HFFc6 (cell line): ENCODE results near the gene TRIM63. TPM values are rescaled to one million over a fixed set of nuclear protein-coding genes. Genes with fewer than 3 reads are reported as not detected.
A peak's percentile ranks its signal among the peaks of the same experiment; 100 is the strongest.
"Not testable (repeated sequence)": the region's sequence is repeated elsewhere in the genome, so short reads cannot be mapped to it uniquely, and the experiment has no call there.

Experiments used
- DNase-seq: peaks from one replicate; pipeline ENCODE4 v3.0.0-alpha.2; 2018
- H3K27ac Mint-ChIP-seq: 2 replicates; pipeline ENCODE4 v1.8.0; 2020; ENCODE audit warnings: mild to moderate bottlenecking, mixed read lengths
- H3K27me3 Mint-ChIP-seq: 2 replicates; pipeline ENCODE4 v1.8.0; 2021; ENCODE audit warnings: mild to moderate bottlenecking, moderate library complexity, mixed read lengths; ENCODE audit not compliant: insufficient read depth
- H3K36me3 Mint-ChIP-seq: 2 replicates; pipeline ENCODE4 v1.8.0; 2021; ENCODE audit warnings: low read depth, mixed read lengths
- H3K4me1 Mint-ChIP-seq: 2 replicates; pipeline ENCODE4 v1.8.0; 2020; ENCODE audit warnings: low read depth, mixed read lengths
- H3K4me3 Mint-ChIP-seq: 2 replicates; pipeline ENCODE4 v1.8.0; 2020; ENCODE audit warnings: mild to moderate bottlenecking, moderate library complexity, mixed read lengths
- H3K9me3 Mint-ChIP-seq: 2 replicates; pipeline ENCODE4 v1.8.0; 2020; ENCODE audit warnings: mild to moderate bottlenecking, mixed read lengths
- total RNA-seq, 6 experiments: library from RNA; stranded (reverse); fragmentation: NEBNext Ultra II Directional; extraction: Animal tissue kit (Norgen Biotek cat#: 25700); gene quantifications; 2 replicates in 1 of 6; 3 replicates in 5 of 6; pipeline ENCODE4 v1.2.3, GENCODE V29; 2021
- TF ChIP-seq, protein P1 (sequence below): fragments of 200-600 bp; sonication (generic); IDR thresholded peaks from 2 replicates; pipeline ENCODE4 v1.5.0; 2021; ENCODE audit warnings: antibody characterized with exemption, mild to moderate bottlenecking

TRIM63 gene
- total RNA-seq, 6 experiments from 2014 or later = not detected

- peaks cover 31% of the 10 kb centered on the region for H3K4me1 Mint-ChIP-seq
- DNase-seq = no peak
- TF ChIP-seq, protein P1, sequence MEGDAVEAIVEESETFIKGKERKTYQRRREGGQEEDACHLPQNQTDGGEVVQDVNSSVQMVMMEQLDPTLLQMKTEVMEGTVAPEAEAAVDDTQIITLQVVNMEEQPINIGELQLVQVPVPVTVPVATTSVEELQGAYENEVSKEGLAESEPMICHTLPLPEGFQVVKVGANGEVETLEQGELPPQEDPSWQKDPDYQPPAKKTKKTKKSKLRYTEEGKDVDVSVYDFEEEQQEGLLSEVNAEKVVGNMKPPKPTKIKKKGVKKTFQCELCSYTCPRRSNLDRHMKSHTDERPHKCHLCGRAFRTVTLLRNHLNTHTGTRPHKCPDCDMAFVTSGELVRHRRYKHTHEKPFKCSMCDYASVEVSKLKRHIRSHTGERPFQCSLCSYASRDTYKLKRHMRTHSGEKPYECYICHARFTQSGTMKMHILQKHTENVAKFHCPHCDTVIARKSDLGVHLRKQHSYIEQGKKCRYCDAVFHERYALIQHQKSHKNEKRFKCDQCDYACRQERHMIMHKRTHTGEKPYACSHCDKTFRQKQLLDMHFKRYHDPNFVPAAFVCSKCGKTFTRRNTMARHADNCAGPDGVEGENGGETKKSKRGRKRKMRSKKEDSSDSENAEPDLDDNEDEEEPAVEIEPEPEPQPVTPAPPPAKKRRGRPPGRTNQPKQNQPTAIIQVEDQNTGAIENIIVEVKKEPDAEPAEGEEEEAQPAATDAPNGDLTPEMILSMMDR = no peak
- H3K9me3 Mint-ChIP-seq = no peaks in the 10 kb centered on the region
- H3K27ac Mint-ChIP-seq = no peak overlapping the region
- H3K4me3 Mint-ChIP-seq = peak overlapping the region; percentile 95
- no peaks in the 10 kb centered on the region for H3K27me3 Mint-ChIP-seq
- H3K36me3 Mint-ChIP-seq = peaks cover 4% of the 10 kb centered on the region; the same call in 1 of the 2 replicates
These were observed 42.1 kb upstream of the TRIM63 start for GRCh38 chr1:26109229-26110164.

DNA sequence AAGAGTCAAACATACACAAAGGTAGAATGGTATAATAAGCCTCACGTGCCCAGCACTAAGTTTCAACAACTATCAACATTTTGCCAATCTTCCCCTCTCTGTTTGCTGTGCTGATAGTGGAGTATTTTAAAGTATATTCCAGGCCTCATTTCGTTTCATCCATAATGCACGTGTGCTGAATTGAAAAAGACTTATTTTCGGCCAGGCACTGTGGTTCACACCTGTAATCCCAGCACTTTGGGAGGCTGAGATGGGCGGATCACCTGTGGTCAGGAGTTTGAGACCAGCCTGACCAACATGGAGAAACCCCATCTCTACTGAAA is 37.8 kb upstream of the TRIM63 start:
- H3K4me1 Mint-ChIP-seq = peaks cover 35% of the 10 kb centered on the region
- not testable (repeated sequence) for H3K27me3 Mint-ChIP-seq, DNase-seq, H3K9me3 Mint-ChIP-seq, H3K4me3 Mint-ChIP-seq, H3K36me3 Mint-ChIP-seq, H3K27ac Mint-ChIP-seq

DNA sequence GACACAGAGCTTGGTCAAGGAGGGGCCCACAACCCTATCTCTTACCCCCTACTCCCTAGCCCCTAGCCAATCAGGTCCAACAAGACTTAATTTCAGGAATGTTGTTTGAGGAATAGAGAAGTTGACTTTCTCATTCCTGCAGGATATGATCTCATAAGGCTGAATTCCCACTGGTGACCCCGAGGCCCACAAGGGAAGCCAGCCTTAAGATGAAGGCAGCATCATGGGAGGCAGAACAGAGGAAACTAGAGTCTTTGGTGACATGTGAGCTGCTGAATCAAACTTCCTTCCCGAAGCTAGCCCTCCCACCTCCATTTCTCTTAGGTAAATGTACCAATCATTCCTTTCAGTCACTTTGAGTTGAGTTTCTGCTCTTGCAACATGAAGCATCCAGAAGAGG is 35.1 kb upstream of the TRIM63 start:
- H3K27me3 Mint-ChIP-seq = peaks cover 2% of the 10 kb centered on the region
- DNase-seq = no peak

GRCh38 chr1:26102119-26102518 is 34.7 kb upstream of the TRIM63 start:
- Mint-ChIP-seq H3K27ac (no peak overlapping the region; the same call in 1 of the 2 replicates), H3K4me1 (peaks cover 42% of the 10 kb centered on the region), H3K36me3 (no peaks in the 10 kb centered on the region), H3K4me3 (no peak overlapping the region), H3K27me3 (peaks cover 2% of the 10 kb centered on the region), H3K9me3 (no peaks in the 10 kb centered on the region)
- TF ChIP-seq, protein P1 = no peak
- no peak for DNase-seq

More for the DNA sequence above, 35.1 kb upstream of the TRIM63 start:
- Mint-ChIP-seq H3K4me3 (no peak overlapping the region), H3K27ac (no peak overlapping the region), H3K36me3 (no peaks in the 10 kb centered on the region), H3K4me1 (peaks cover 38% of the 10 kb centered on the region), H3K9me3 (no peaks in the 10 kb centered on the region)
- TF ChIP-seq, protein P1 = no peak

GRCh38 chr1:26100204-26100603 is 32.8 kb upstream of the TRIM63 start:
- DNase-seq, H3K9me3 Mint-ChIP-seq, H3K27me3 Mint-ChIP-seq, H3K27ac Mint-ChIP-seq, H3K4me3 Mint-ChIP-seq, H3K36me3 Mint-ChIP-seq: not testable (repeated sequence)
- peaks cover 47% of the 10 kb centered on the region for H3K4me1 Mint-ChIP-seq

DNA sequence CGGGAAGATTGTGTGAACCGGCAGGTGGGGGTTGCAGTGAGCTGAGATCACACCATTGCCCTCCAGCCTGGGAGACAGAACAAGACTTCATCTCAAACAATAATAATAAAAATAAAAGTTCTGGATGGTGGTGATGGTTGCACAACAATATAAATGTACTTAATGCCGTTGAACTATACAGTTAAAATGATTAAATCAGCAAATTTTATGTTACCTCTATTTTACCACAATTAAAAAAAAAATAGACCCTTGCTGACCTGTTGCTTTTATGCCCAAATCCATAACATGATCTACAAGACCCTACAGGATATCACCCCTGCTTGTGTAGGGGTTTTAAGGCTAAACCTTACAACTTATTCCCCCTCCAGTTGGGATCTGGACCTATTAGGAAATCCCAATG is 32.4 kb upstream of the TRIM63 start:
- Mint-ChIP-seq H3K27ac (no peak overlapping the region), H3K4me3 (no peak overlapping the region), H3K4me1 (peaks cover 44% of the 10 kb centered on the region), H3K9me3 (no peaks in the 10 kb centered on the region), H3K27me3 (peaks cover 2% of the 10 kb centered on the region), H3K36me3 (no peaks in the 10 kb centered on the region)
- TF ChIP-seq, protein P1 = no peak
- DNase-seq = no peak
